ENCODE data around the gene SH3PXD2A.
"Not testable (repeated sequence)": the region's sequence is repeated elsewhere in the genome, so short reads cannot be mapped to it uniquely, and the experiment has no call there.

- TF ChIP-seq CTCF, POLR2A (IDR thresholded peaks at IDR 0.05): not testable (repeated sequence)
Observed at GRCh38 chr10:103845346-103845745, 10.0 kb downstream of the SH3PXD2A start.

All from Peyer's patch (tissue), 4 donors.